IMR-90 (cell line): ENCODE data around the gene RPS25. TPM values are rescaled to one million over a fixed set of nuclear protein-coding genes. Genes with fewer than 3 reads are reported as not detected.

ENCODE experiments used
- ATAC-seq: fragments of 200-7000 bp; cut with Tn5 transposase; 2 replicates; pipeline ENCODE4 v1.9.1; 2020; ENCODE audit warnings: low read depth, mild to moderate bottlenecking, moderate library complexity
- BruUV-seq: library from RNA; stranded (reverse); fragments of 400-500 nt; replicated peaks from 2 replicates; lab custom pipeline; 2021; lab: Mats Ljungman, UMichigan
- CTCF ChIA-PET: fragments of 300-600 bp; formaldehyde crosslinking; extraction: SDS; loops from one replicate; lab custom pipeline; 2021; ENCODE audit warnings: antibody characterized with exemption; lab: Yijun Ruan, JAX
- POLR2A ChIA-PET: fragments of 300-600 bp; sonication (Branson Sonifier 250); formaldehyde crosslinking; loops from one replicate; lab custom pipeline; 2022; ENCODE audit warnings: antibody characterized with exemption; ENCODE audit not compliant: unreplicated experiment; lab: Charles Lee
- DNase-seq: peaks from one replicate; pipeline ENCODE4 v3.0.0; 2013
- H2AFZ ChIP-seq: replicated peaks from 2 replicates; pipeline ENCODE3; 2013; ENCODE audit warnings: low read length, mild to moderate bottlenecking; ENCODE audit not compliant: poor library complexity
- H2AK5ac ChIP-seq: 2 replicates; pipeline ENCODE4 v1.6.1; 2013; ENCODE audit warnings: low read depth, low read length, inconsistent platforms
- H2AK9ac ChIP-seq: replicated peaks from 2 replicates; pipeline ENCODE3; 2013; ENCODE audit warnings: mild to moderate bottlenecking, low read depth, low read length, moderate library complexity; ENCODE audit not compliant: poor library complexity
- H2BK120ac ChIP-seq: 2 replicates; pipeline ENCODE4 v1.6.1; 2013; ENCODE audit warnings: low read depth, low read length, inconsistent platforms
- H2BK15ac ChIP-seq: 3 replicates; pipeline ENCODE4 v1.6.1; 2013; ENCODE audit warnings: low read depth, low read length, inconsistent platforms
- H2BK20ac ChIP-seq: 2 replicates; pipeline ENCODE4 v1.6.1; 2013; ENCODE audit warnings: low read depth, mild to moderate bottlenecking, inconsistent platforms, low read length, moderate library complexity
- H2BK5ac ChIP-seq: 2 replicates; pipeline ENCODE4 v1.6.1; 2013; ENCODE audit warnings: mild to moderate bottlenecking, low read depth, low read length, inconsistent platforms; ENCODE audit not compliant: poor library complexity, severe bottlenecking
- H3K14ac ChIP-seq: replicated peaks from 2 replicates; pipeline ENCODE4 v1.6.1; 2013; ENCODE audit warnings: low read depth, low read length, inconsistent platforms
- H3K18ac ChIP-seq: 2 replicates; pipeline ENCODE4 v1.6.1; 2013; ENCODE audit warnings: low read depth, low read length, control low read depth
- H3K23ac ChIP-seq: 2 replicates; pipeline ENCODE4 v1.6.1; 2013; ENCODE audit warnings: low read depth, low read length, inconsistent platforms
- H3K27ac ChIP-seq: 2 replicates; pipeline ENCODE4 v1.5.1; 2013; ENCODE audit warnings: mild to moderate bottlenecking, control low read depth, low read length; ENCODE audit not compliant: insufficient read depth
- H3K27me3 ChIP-seq: 2 replicates; pipeline ENCODE4 v1.6.1; 2013; ENCODE audit warnings: low read length; ENCODE audit not compliant: control insufficient read depth, insufficient read depth
- H3K36me3 ChIP-seq: 2 replicates; pipeline ENCODE4 v1.6.1; 2013; ENCODE audit warnings: low read length, mixed read lengths; ENCODE audit not compliant: control insufficient read depth, insufficient read depth
- H3K4ac ChIP-seq: 2 replicates; pipeline ENCODE4 v1.6.1; 2013; ENCODE audit warnings: low read depth, low read length, inconsistent platforms
- H3K4me1 ChIP-seq: 2 replicates; pipeline ENCODE4 v1.6.1; 2013; ENCODE audit warnings: low read length, mixed read lengths; ENCODE audit not compliant: control insufficient read depth, insufficient read depth
- H3K4me2 ChIP-seq: 2 replicates; pipeline ENCODE4 v1.6.1; 2013; ENCODE audit warnings: low read depth, mild to moderate bottlenecking, control low read depth, low read length, moderate library complexity
- H3K4me3 ChIP-seq: 2 replicates; pipeline ENCODE4 v1.5.1; 2013; ENCODE audit warnings: low read depth, mild to moderate bottlenecking, control low read depth, low read length, moderate library complexity; ENCODE audit not compliant: insufficient read depth
- H3K56ac ChIP-seq: 2 replicates; pipeline ENCODE4 v1.6.1; 2013; ENCODE audit warnings: low read length, inconsistent platforms; ENCODE audit not compliant: insufficient read depth; ENCODE audit errors: extremely low read depth
- H3K79me1 ChIP-seq, 2 experiments: 2 replicates each; pipeline ENCODE4 v1.6.1; 2013; ENCODE audit warnings: low read length in 2 of 2, inconsistent platforms in 1 of 2, low read depth in 1 of 2
- H3K9ac ChIP-seq: 2 replicates; pipeline ENCODE4 v1.6.1; 2013; ENCODE audit warnings: low read depth, low read length, control low read depth
- H3K9me1 ChIP-seq: 2 replicates; pipeline ENCODE4 v1.6.1; 2013; ENCODE audit warnings: low read length, inconsistent platforms; ENCODE audit not compliant: insufficient read depth
- H3K9me3 ChIP-seq: 2 replicates; pipeline ENCODE4 v1.6.1; 2013; ENCODE audit warnings: low read length; ENCODE audit not compliant: control insufficient read depth, insufficient read depth
- H4K20me1 ChIP-seq: 2 replicates; pipeline ENCODE4 v1.6.1; 2013; ENCODE audit warnings: low read length, inconsistent platforms; ENCODE audit not compliant: insufficient read depth
- H4K5ac ChIP-seq: 2 replicates; pipeline ENCODE4 v1.6.1; 2013; ENCODE audit warnings: mild to moderate bottlenecking, low read depth, low read length, control low read depth
- H4K8ac ChIP-seq, 2 experiments: 2 replicates each; pipeline ENCODE4 v1.6.1; 2013; ENCODE audit warnings: low read depth in 2 of 2, low read length in 2 of 2, control low read depth in 1 of 2, inconsistent platforms in 1 of 2
- H4K91ac ChIP-seq: 2 replicates; pipeline ENCODE4 v1.6.1; 2013; ENCODE audit warnings: low read depth, low read length, inconsistent platforms; ENCODE audit not compliant: insufficient read depth
- CHD1 ChIP-seq: IDR thresholded peaks from 2 replicates; pipeline ENCODE4 v1.6.1; 2012; ENCODE audit warnings: low read depth, low read length, improper control_type of control experiment
- CTCF ChIP-seq: conservative IDR thresholded peaks from 2 replicates; pipeline ENCODE4 v1.5.1; 2012; ENCODE audit warnings: mild to moderate bottlenecking, low read depth, low read length, improper control_type of control experiment
- ELK1 ChIP-seq: fragments of 150-350 bp; IDR thresholded peaks from 2 replicates; pipeline ENCODE4 v1.6.1; 2016; ENCODE audit warnings: low read depth, mild to moderate bottlenecking, low read length, moderate library complexity, borderline replicate concordance
- FOS ChIP-seq: fragments of 150-350 bp; IDR thresholded peaks from 2 replicates; pipeline ENCODE4 v1.6.1; 2016; ENCODE audit warnings: low read depth, low read length
- MAFK ChIP-seq: IDR thresholded peaks from 2 replicates; pipeline ENCODE4 v1.6.1; 2012; ENCODE audit warnings: low read depth, low read length, improper control_type of control experiment
- MAZ ChIP-seq: IDR thresholded peaks from 2 replicates; pipeline ENCODE4 v1.6.1; 2012; ENCODE audit warnings: low read depth, mild to moderate bottlenecking, low read length, improper control_type of control experiment, moderate library complexity, borderline replicate concordance
- MXI1 ChIP-seq: IDR thresholded peaks from 2 replicates; pipeline ENCODE4 v1.6.1; 2012; ENCODE audit warnings: low read depth, mild to moderate bottlenecking, low read length, moderate library complexity, borderline replicate concordance
- POLR2A ChIP-seq: IDR thresholded peaks from 2 replicates; pipeline ENCODE4 v1.6.1; 2012; ENCODE audit warnings: mild to moderate bottlenecking, low read depth, low read length
- RAD21 ChIP-seq: IDR thresholded peaks from 2 replicates; pipeline ENCODE4 v1.6.1; 2012; ENCODE audit warnings: low read length, improper control_type of control experiment
- RCOR1 ChIP-seq: IDR thresholded peaks from 2 replicates; pipeline ENCODE4 v1.6.1; 2012; ENCODE audit warnings: mild to moderate bottlenecking, low read length, improper control_type of control experiment; ENCODE audit not compliant: insufficient replicate concordance
- RFX5 ChIP-seq: IDR thresholded peaks from 2 replicates; pipeline ENCODE4 v1.8.0; 2012; ENCODE audit warnings: low read depth, mild to moderate bottlenecking, low read length, moderate library complexity
- SMC3 ChIP-seq: fragments of 150-350 bp; IDR thresholded peaks from 2 replicates; pipeline ENCODE4 v1.6.1; 2016; ENCODE audit warnings: low read depth, mild to moderate bottlenecking, antibody characterized with exemption, low read length, moderate library complexity
- USF2 ChIP-seq: fragments of 150-350 bp; IDR thresholded peaks from 2 replicates; pipeline ENCODE4 v1.6.1; 2017; ENCODE audit warnings: mild to moderate bottlenecking, antibody characterized with exemption, low read length, low read depth
- WGBS, 2 experiments: methylation state at CpG; one replicate each; pipeline versions ENCODE4 v1.1.5 to v1.1.7; 2013; ENCODE audit warnings: missing lambda C conversion rate in 2 of 2; ENCODE audit not compliant: insufficient read length in 1 of 2; ENCODE audit errors: extremely low coverage in 2 of 2; 5-methylcytosine and 5-hydroxymethylcytosine counted together
- dilution Hi-C: fragments of 300-500 bp; cut with HindIII; formaldehyde crosslinking; loops from one replicate; pipeline ENCODE4 v1.14.3; 2018; ENCODE audit warnings: low sequenced_read_pairs; ENCODE audit not compliant: unreplicated experiment
- in situ Hi-C: fragments of 300-500 bp; cut with MboI; formaldehyde crosslinking; loops from 3 replicates; pipeline ENCODE4 v1.14.3; 2019; ENCODE audit warnings: low sequenced_read_pairs, inconsistent platforms, mixed read lengths
- intact Hi-C: fragments of 100-400 bp; cut with micrococcal nuclease; formaldehyde crosslinking; loops from 2 replicates; pipeline ENCODE4 v1.10.0; 2022
- polyA plus RNA-seq, 3 experiments: library from polyadenylated mRNA; depleted of rRNA; stranded (reverse); fragments of >200 nt; gene quantifications; 2 replicates each; pipeline ENCODE4 v1.2.3, GENCODE V29; 2012; ENCODE audit warnings: low replicate concordance in 1 of 3
- total RNA-seq: library from RNA; depleted of rRNA; stranded (reverse); fragments of >200 nt; gene quantifications from 2 replicates; pipeline ENCODE4 v1.2.3, GENCODE V29; 2012

Gene RPS25
- total and polyA plus RNA-seq, 2 of the 4 experiments (the other 2 are of a cell fraction) = 727 to 905 TPM

DNA sequence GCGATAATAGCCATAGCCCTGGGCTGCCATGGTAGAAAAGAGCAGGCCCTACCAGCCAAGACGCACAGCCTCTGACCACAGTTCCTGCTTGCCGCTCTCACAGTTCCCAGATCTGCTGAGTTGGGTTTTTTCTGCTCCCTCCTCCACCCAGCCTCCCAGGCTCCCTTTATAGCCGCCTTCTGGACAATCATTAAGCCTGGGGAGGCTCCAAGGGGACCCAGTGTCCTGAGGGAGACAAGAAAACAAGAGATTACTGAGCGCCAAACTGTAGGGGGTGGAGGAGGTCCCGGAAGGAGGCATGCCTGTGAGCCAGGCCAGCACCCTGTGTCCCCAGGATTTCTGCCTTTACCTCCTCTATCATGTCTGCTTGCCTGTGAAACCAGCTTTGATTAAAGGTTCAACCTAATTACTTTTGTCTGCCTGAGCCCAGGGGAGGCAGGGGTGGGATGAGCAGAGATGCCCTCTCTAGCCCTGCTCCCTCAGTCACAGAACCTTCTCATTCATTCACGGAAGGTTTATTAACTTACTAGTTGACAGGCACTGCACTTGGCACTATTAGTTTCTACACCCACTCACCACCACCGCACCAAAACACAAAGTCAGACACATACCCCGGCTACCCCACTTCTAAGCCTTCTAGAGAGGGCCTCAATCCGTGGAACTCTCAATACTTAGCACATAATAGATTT, 11.3 kb upstream of the RPS25 start (continued):
- no peak for TF ChIP-seq POLR2A

- no peak overlapping the region for H4K5ac ChIP-seq
- no peak overlapping the region for H2BK5ac ChIP-seq
- DNase-seq (no peak), ATAC-seq (no peak)
- H3K9ac ChIP-seq = no peak overlapping the region
- no peak overlapping the region for H3K56ac ChIP-seq
- in situ Hi-C loops = no loop called here
- no peak overlapping the region for H2BK20ac ChIP-seq
- no peaks in the 10 kb centered on the region for H3K9me3 ChIP-seq
- no peak overlapping the region for H3K14ac ChIP-seq
- no peak overlapping the region for H3K23ac ChIP-seq
- H2BK15ac ChIP-seq = no peak overlapping the region
- H2BK120ac ChIP-seq = no peak overlapping the region
- peaks cover 6 to 29% of the 10 kb centered on the region in 2 experiments; a peak in 3 of 4 replicates for H3K79me1 ChIP-seq
- no peak overlapping the region for H3K4me3 ChIP-seq
- no peak overlapping the region for H3K4me2 ChIP-seq
- TF ChIP-seq MXI1 (no peak), ELK1 (no peak), CHD1 (no peak), USF2 (no peak), MAZ (no peak), RFX5 (no peak), FOS (no peak), POLR2A (no peak), SMC3 (no peak), CTCF (no peak), MAFK (no peak), RAD21 (no peak), RCOR1 (no peak)
- no peak overlapping the region for H2AFZ ChIP-seq
- H3K27me3 ChIP-seq = no peaks in the 10 kb centered on the region
- peaks cover 14% of the 10 kb centered on the region for H3K36me3 ChIP-seq
- intact Hi-C loops = no loop called here
- no peak overlapping the region for H3K27ac ChIP-seq
- H4K8ac ChIP-seq = no peak overlapping the region
- no peaks in the 10 kb centered on the region; the same call in 1 of the 2 replicates for H3K9me1 ChIP-seq
- no TSS peak for BruUV-seq
- WGBS, 2 experiments = 100% methylated on average over 1 of the region's 1 CpG; no CpG with 5 or more reads in 1 of the 2 experiments
- H4K20me1 ChIP-seq = no peaks in the 10 kb centered on the region; the same call in 1 of the 2 replicates
- no peak overlapping the region for H4K91ac ChIP-seq
- CTCF ChIA-PET = no interaction called here
- no peaks in the 10 kb centered on the region for H3K4me1 ChIP-seq
- no peak overlapping the region for H3K4ac ChIP-seq
- H2AK9ac ChIP-seq = peak overlapping the region; percentile 7
- H2AK5ac ChIP-seq = no peak overlapping the region
- POLR2A ChIA-PET = no interaction called here
- dilution Hi-C loops = no loop called here
- no peak overlapping the region for H3K18ac ChIP-seq
These were observed 10.9 kb upstream of the RPS25 start for GRCh38 chr11:119029069-119029339.
